GM23248 (cell line): Measurements from ENCODE around the gene LST1. TPM values are rescaled to one million over a fixed set of nuclear protein-coding genes. Genes with fewer than 3 reads are reported as not detected.

Experiments used
- DNase-seq: peaks from one replicate; pipeline ENCODE4 v3.0.0-alpha.2; 2015
- H2AFZ ChIP-seq: fragments of 200-600 bp; sonication (generic); 2 replicates; pipeline ENCODE4 v1.6.1; 2016; ENCODE audit warnings: antibody characterized with exemption
- H3F3A ChIP-seq: fragments of 200-600 bp; sonication (generic); 2 replicates; pipeline ENCODE4 v1.6.1; 2016; ENCODE audit warnings: mild to moderate bottlenecking, antibody characterized with exemption, mixed run types; ENCODE audit not compliant: insufficient read depth
- H3K27ac ChIP-seq: fragments of 200-600 bp; sonication (generic); 2 replicates; pipeline ENCODE4 v1.5.1; 2016; ENCODE audit warnings: mild to moderate bottlenecking
- H3K27me3 ChIP-seq: fragments of 200-600 bp; sonication (generic); replicated peaks from 2 replicates; pipeline ENCODE4 v1.6.1; 2016; ENCODE audit warnings: mild to moderate bottlenecking; ENCODE audit not compliant: insufficient read depth
- H3K36me3 ChIP-seq: fragments of 200-600 bp; sonication (generic); 2 replicates; pipeline ENCODE4 v1.6.1; 2016; ENCODE audit warnings: low read depth, mild to moderate bottlenecking
- H3K4me1 ChIP-seq: fragments of 200-600 bp; sonication (generic); 2 replicates; pipeline ENCODE4 v1.6.1; 2016; ENCODE audit warnings: mild to moderate bottlenecking; ENCODE audit not compliant: insufficient read depth
- H3K4me2 ChIP-seq: fragments of 200-600 bp; sonication (generic); one replicate; pipeline ENCODE4 v1.6.1; 2016; ENCODE audit warnings: mild to moderate bottlenecking; ENCODE audit not compliant: unreplicated experiment
- H3K4me3 ChIP-seq: fragments of 200-600 bp; sonication (generic); 2 replicates; pipeline ENCODE4 v1.5.1; 2016; ENCODE audit warnings: mild to moderate bottlenecking
- H3K79me2 ChIP-seq: fragments of 200-600 bp; sonication (generic); 2 replicates; pipeline ENCODE4 v1.6.1; 2016; ENCODE audit warnings: mild to moderate bottlenecking; ENCODE audit not compliant: insufficient read depth
- H3K9ac ChIP-seq: fragments of 200-600 bp; sonication (generic); 2 replicates; pipeline ENCODE4 v1.6.1; 2016; ENCODE audit warnings: mild to moderate bottlenecking
- H3K9me2 ChIP-seq: fragments of 200-600 bp; sonication (generic); 2 replicates; pipeline ENCODE4 v1.6.1; 2016; ENCODE audit warnings: mixed run types, mild to moderate bottlenecking, moderate library complexity; ENCODE audit not compliant: insufficient read depth
- H3K9me3 ChIP-seq: fragments of 200-600 bp; sonication (generic); one replicate; pipeline ENCODE4 v1.6.1; 2017; ENCODE audit warnings: low read depth
- H4K20me1 ChIP-seq: fragments of 200-600 bp; sonication (generic); 2 replicates; pipeline ENCODE4 v1.6.0; 2016; ENCODE audit not compliant: insufficient read depth
- EZH2 ChIP-seq: fragments of 200-600 bp; sonication (generic); IDR thresholded peaks from 2 replicates; pipeline ENCODE4 v1.6.1; 2018; ENCODE audit warnings: antibody characterized with exemption, mild to moderate bottlenecking; ENCODE audit not compliant: insufficient read depth, poor library complexity, severe bottlenecking
- EZH2phosphoT487 ChIP-seq: fragments of 200-600 bp; sonication (generic); IDR thresholded peaks from 2 replicates; pipeline ENCODE4 v1.6.1; 2018; ENCODE audit warnings: antibody characterized with exemption, moderate library complexity, mild to moderate bottlenecking, low read depth; ENCODE audit not compliant: insufficient read depth
- WGBS, 2 experiments: methylation state at CpG; one replicate each; pipeline ENCODE4 v1.1.6; 2015 to 2017; ENCODE audit warnings: low lambda C conversion rate in 2 of 2, low coverage in 1 of 2; ENCODE audit errors: missing lambda C conversion rate in 2 of 2; 5-methylcytosine and 5-hydroxymethylcytosine counted together
- in situ Hi-C: fragments of 300-500 bp; cut with MboI; formaldehyde crosslinking; loops from 2 replicates; pipeline ENCODE4 v1.15.0; 2020
- polyA plus RNA-seq: library from polyadenylated mRNA; unstranded; fragments of >200 nt; fragmentation: Nextera tagmentation; extraction: Ambion mirVana; gene quantifications from 2 replicates; pipeline ENCODE4 v1.2.1, GENCODE V29; 2016
- total RNA-seq: library from RNA; depleted of rRNA; stranded (reverse); fragments of >200 nt; shearing (Covaris generic); gene quantifications from 2 replicates; pipeline ENCODE4 v1.2.3, GENCODE V29; 2014

The LST1 gene
- total and polyA plus RNA-seq, 2 experiments from 2014 or later, result not detected

GRCh38 chr6:31559606-31559957, 26.5 kb upstream of the LST1 start:
- no peak for TF ChIP-seq EZH2
- TF ChIP-seq EZH2phosphoT487, result no peak
- H3K79me2 ChIP-seq, result peaks cover 9% of the 10 kb centered on the region
- H3F3A ChIP-seq, result peaks cover 50% of the 10 kb centered on the region
- no peaks in the 10 kb centered on the region for H3K27me3 ChIP-seq
- 86 to 92% methylated on average over 4 of the region's 4 CpGs for WGBS, 2 experiments
- peak overlapping the region; percentile 58 for H3K27ac ChIP-seq
- H3K4me3 ChIP-seq, result no peak overlapping the region
- DNase-seq, result no peak
- no peaks in the 10 kb centered on the region for H4K20me1 ChIP-seq
- H3K9me2 ChIP-seq, result no peaks in the 10 kb centered on the region
- H3K9ac ChIP-seq, result peak overlapping the region; percentile 31; the same call in 1 of the 2 replicates
- in situ Hi-C loops, result no loop called here
- H3K4me1 ChIP-seq, result peaks cover 41% of the 10 kb centered on the region
- no peak overlapping the region for H2AFZ ChIP-seq
- H3K36me3 ChIP-seq, result peaks cover 4% of the 10 kb centered on the region; the same call in 1 of the 2 replicates
- H3K4me2 ChIP-seq, result peak overlapping the region; percentile 65
- H3K9me3 ChIP-seq, result no peaks in the 10 kb centered on the region

- in situ Hi-C loops, result no loop called here
- Histone ChIP-seq H3K27me3 (no peaks in the 10 kb centered on the region), H3K9me2 (no peaks in the 10 kb centered on the region), H3K4me1 (peaks cover 41% of the 10 kb centered on the region), H3K27ac (peak overlapping the region; percentile 58), H3K4me3 (peak overlapping the region; percentile 16; the same call in 1 of the 2 replicates), H3K9me3 (no peaks in the 10 kb centered on the region), H3K36me3 (no peaks in the 10 kb centered on the region; the same call in 1 of the 2 replicates), H3K79me2 (peaks cover 4% of the 10 kb centered on the region; the same call in 1 of the 2 replicates), H2AFZ (no peak overlapping the region), H3F3A (peaks cover 50% of the 10 kb centered on the region), H4K20me1 (no peaks in the 10 kb centered on the region), H3K9ac (peak overlapping the region; percentile 31; the same call in 1 of the 2 replicates), H3K4me2 (peak overlapping the region; percentile 65)
- peak; percentile 75 for DNase-seq
- TF ChIP-seq EZH2phosphoT487 (no peak), EZH2 (no peak)
- 75 to 78% methylated on average over 7 of the region's 7 CpGs for WGBS, 2 experiments
Observed at GRCh38 chr6:31559958-31560696, 25.9 kb upstream of the LST1 start.

- Histone ChIP-seq H3K27ac (peak overlapping the region; percentile 58), H2AFZ (no peak overlapping the region), H3K4me2 (peak overlapping the region; percentile 65)
Observed at GRCh38 chr6:31560697-31561058, 25.4 kb upstream of the LST1 start.

GRCh38 chr6:31567531-31568370, 18.3 kb upstream of the LST1 start:
- H3K36me3 ChIP-seq, result no peaks in the 10 kb centered on the region
- no peaks in the 10 kb centered on the region for H4K20me1 ChIP-seq
- H3K4me3 ChIP-seq, result no peak overlapping the region
- H3K9me3 ChIP-seq, result no peaks in the 10 kb centered on the region
- no peaks in the 10 kb centered on the region for H3K9me2 ChIP-seq
- H3K27me3 ChIP-seq, result no peaks in the 10 kb centered on the region
- no peak overlapping the region for H3K9ac ChIP-seq
- in situ Hi-C loops, result no loop called here
- H3K4me1 ChIP-seq, result peaks cover 10% of the 10 kb centered on the region
- no peak overlapping the region for H3K4me2 ChIP-seq
- TF ChIP-seq EZH2phosphoT487 (no peak), EZH2 (no peak)
- H3K79me2 ChIP-seq, result no peaks in the 10 kb centered on the region
- H2AFZ ChIP-seq, result no peak overlapping the region
- 31 to 43% methylated on average over 8 to 9 of the region's 9 CpGs for WGBS, 2 experiments
- DNase-seq, result no peak
- peaks cover 11% of the 10 kb centered on the region for H3F3A ChIP-seq
- H3K27ac ChIP-seq, result no peak overlapping the region

More at GRCh38 chr6:31560697-31561058, 25.4 kb upstream of the LST1 start:
- Histone ChIP-seq H3K9me2 (no peaks in the 10 kb centered on the region), H3K4me1 (peaks cover 41% of the 10 kb centered on the region), H3K36me3 (no peaks in the 10 kb centered on the region; the same call in 1 of the 2 replicates), H3K9me3 (no peaks in the 10 kb centered on the region), H3F3A (peaks cover 50% of the 10 kb centered on the region), H3K27me3 (no peaks in the 10 kb centered on the region), H3K79me2 (no peaks in the 10 kb centered on the region), H3K4me3 (no peak overlapping the region), H3K9ac (peak overlapping the region; percentile 31; the same call in 1 of the 2 replicates), H4K20me1 (no peaks in the 10 kb centered on the region)
- in situ Hi-C loops, result no loop called here
- no peak for TF ChIP-seq EZH2phosphoT487
- no peak for TF ChIP-seq EZH2
- no peak for DNase-seq
